GM18526 (cell line): Measurements from ENCODE around the gene JARID2.
A peak's percentile ranks its signal among the peaks of the same experiment; 100 is the strongest.

Experiments
- POLR2A ChIP-seq: IDR thresholded peaks from 3 replicates; pipeline ENCODE4 v1.6.1; 2011; ENCODE audit not compliant: insufficient read length; ENCODE audit errors: extremely low read depth

JARID2 gene

GRCh38 chr6:15287670-15288375 lies 42.0 kb downstream of the JARID2 start:
- TF ChIP-seq POLR2A: no peak

GRCh38 chr6:15288856-15289255 lies 43.0 kb downstream of the JARID2 start:
- TF ChIP-seq POLR2A: no peak

GRCh38 chr6:15290067-15290680 lies 44.3 kb downstream of the JARID2 start:
- no peak for TF ChIP-seq POLR2A

- no peak for TF ChIP-seq POLR2A
Observed at GRCh38 chr6:15290962-15291704, 45.3 kb downstream of the JARID2 start.

GRCh38 chr6:15292721-15293302 lies 46.9 kb downstream of the JARID2 start:
- TF ChIP-seq POLR2A: no peak

GRCh38 chr6:15293674-15294073 lies 47.8 kb downstream of the JARID2 start:
- TF ChIP-seq POLR2A: no peak

GRCh38 chr6:15294504-15294903 lies 48.6 kb downstream of the JARID2 start:
- no peak for TF ChIP-seq POLR2A

- no peak for TF ChIP-seq POLR2A
Observed at GRCh38 chr6:15296249-15296648, 50.4 kb downstream of the JARID2 start.

GRCh38 chr6:15296735-15297134 lies 50.9 kb downstream of the JARID2 start:
- TF ChIP-seq POLR2A: no peak

- no peak for TF ChIP-seq POLR2A
Observed at GRCh38 chr6:15297895-15298590, 52.2 kb downstream of the JARID2 start.

GRCh38 chr6:15299430-15300131 lies 53.7 kb downstream of the JARID2 start:
- TF ChIP-seq POLR2A: peak; percentile 16

- TF ChIP-seq POLR2A: no peak
Observed at GRCh38 chr6:15301179-15302006, 55.5 kb downstream of the JARID2 start.

GRCh38 chr6:15303162-15303919 lies 57.5 kb downstream of the JARID2 start:
- TF ChIP-seq POLR2A: no peak
